Neural cell (in vitro differentiated cells): ENCODE data around the gene KCTD19.

Experiments
- EP300 ChIP-seq: fragments of 450-650 bp; conservative IDR thresholded peaks from 2 replicates; pipeline ENCODE4 v1.6.1; 2014; ENCODE audit warnings: antibody characterized with exemption, mild to moderate bottlenecking, moderate library complexity; ENCODE audit not compliant: poor library complexity, severe bottlenecking
- EZH2 ChIP-seq: fragments of 200-600, 300-800 bp; shearing (Covaris generic), sonication (generic); IDR thresholded peaks from 2 replicates; pipeline ENCODE4 v1.6.1; 2014; ENCODE audit warnings: antibody characterized with exemption, low read length, borderline replicate concordance, mild to moderate bottlenecking; ENCODE audit not compliant: insufficient read depth, poor library complexity, severe bottlenecking
- MXI1 ChIP-seq: fragments of 450-650 bp; conservative IDR thresholded peaks from 2 replicates; pipeline ENCODE4 v1.6.1; 2014; ENCODE audit warnings: antibody characterized with exemption, mild to moderate bottlenecking; ENCODE audit not compliant: poor library complexity, severe bottlenecking
- POLR2AphosphoS5 ChIP-seq: IDR thresholded peaks from 2 replicates; pipeline ENCODE4 v1.6.1; 2012
- RAD21 ChIP-seq: fragments of 450-650 bp; conservative IDR thresholded peaks from 2 replicates; pipeline ENCODE4 v1.6.1; 2014; ENCODE audit warnings: antibody characterized with exemption, mild to moderate bottlenecking, moderate library complexity
- REST ChIP-seq: IDR thresholded peaks from 2 replicates; pipeline ENCODE4 v1.6.1; 2012; ENCODE audit warnings: borderline replicate concordance
- SMC3 ChIP-seq: fragments of 450-650 bp; conservative IDR thresholded peaks from 2 replicates; pipeline ENCODE4 v1.6.1; 2014; ENCODE audit warnings: antibody characterized with exemption, mild to moderate bottlenecking, moderate library complexity; ENCODE audit not compliant: poor library complexity
- TF ChIP-seq, protein P1 (sequence below): fragments of 450-650 bp; IDR thresholded peaks from 2 replicates; pipeline ENCODE4 v1.5.1; 2014; ENCODE audit warnings: antibody characterized with exemption, mild to moderate bottlenecking, moderate library complexity; ENCODE audit not compliant: poor library complexity, severe bottlenecking

DNA sequence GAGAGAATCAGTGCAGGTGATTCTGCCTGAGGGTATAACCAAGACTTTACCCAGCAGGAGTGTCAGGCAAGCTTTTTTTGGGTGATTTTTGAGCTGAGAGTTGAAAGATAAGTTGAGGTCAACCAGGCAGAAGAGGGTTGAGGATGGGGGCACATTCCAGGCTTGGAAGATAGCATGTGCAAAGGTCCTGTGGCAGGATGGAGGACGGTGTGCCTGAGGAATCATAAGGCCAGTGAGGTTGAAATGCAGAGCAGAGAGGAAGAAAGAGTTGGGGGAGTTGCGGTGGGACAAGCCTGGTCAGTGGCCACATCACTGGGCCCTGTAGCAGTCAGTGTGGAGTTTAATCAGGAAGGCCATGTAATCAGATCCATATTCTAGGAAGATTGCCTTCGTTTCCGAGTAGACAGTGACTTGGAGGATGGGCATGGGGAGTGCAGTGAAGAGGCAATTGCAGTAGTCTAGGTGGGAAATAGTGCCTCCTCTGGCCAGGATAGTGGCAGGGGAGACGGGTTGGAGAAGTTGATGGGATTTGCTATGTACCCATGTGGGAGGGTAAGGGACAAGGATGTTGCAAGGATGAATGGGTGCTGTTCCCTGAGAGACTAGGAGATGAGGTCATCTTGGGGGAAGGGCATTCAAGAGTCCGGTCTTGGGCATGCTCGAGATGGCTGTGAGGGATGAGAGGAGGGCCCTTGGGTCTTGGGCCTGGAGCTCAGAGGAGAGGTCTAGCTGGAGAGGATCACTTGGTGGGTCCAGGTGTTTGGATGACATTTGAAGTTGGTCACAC lies 43.3 kb downstream of the KCTD19 start:
- TF ChIP-seq POLR2AphosphoS5 (no peak), EP300 (no peak), REST (no peak), SMC3 (no peak), MXI1 (no peak), RAD21 (no peak), EZH2 (no peak)
- TF ChIP-seq, protein P1, sequence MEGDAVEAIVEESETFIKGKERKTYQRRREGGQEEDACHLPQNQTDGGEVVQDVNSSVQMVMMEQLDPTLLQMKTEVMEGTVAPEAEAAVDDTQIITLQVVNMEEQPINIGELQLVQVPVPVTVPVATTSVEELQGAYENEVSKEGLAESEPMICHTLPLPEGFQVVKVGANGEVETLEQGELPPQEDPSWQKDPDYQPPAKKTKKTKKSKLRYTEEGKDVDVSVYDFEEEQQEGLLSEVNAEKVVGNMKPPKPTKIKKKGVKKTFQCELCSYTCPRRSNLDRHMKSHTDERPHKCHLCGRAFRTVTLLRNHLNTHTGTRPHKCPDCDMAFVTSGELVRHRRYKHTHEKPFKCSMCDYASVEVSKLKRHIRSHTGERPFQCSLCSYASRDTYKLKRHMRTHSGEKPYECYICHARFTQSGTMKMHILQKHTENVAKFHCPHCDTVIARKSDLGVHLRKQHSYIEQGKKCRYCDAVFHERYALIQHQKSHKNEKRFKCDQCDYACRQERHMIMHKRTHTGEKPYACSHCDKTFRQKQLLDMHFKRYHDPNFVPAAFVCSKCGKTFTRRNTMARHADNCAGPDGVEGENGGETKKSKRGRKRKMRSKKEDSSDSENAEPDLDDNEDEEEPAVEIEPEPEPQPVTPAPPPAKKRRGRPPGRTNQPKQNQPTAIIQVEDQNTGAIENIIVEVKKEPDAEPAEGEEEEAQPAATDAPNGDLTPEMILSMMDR = no peak
